Muscle layer of colon (tissue), 2 donors: ENCODE results near the gene MUC2.
"Not testable (repeated sequence)": the region's sequence is repeated elsewhere in the genome, so short reads cannot be mapped to it uniquely, and the experiment has no call there.

ENCODE experiments used
- H3K27ac ChIP-seq: one replicate; pipeline ENCODE4 v1.7.0; 2013; ENCODE audit warnings: low read depth, mild to moderate bottlenecking, low read length, moderate library complexity
- H3K27me3 ChIP-seq, 2 donors: one replicate each; pipeline ENCODE4 v1.7.0; 2013; ENCODE audit warnings: low read length in 2 of 2, mild to moderate bottlenecking in 2 of 2; ENCODE audit not compliant: insufficient read depth in 2 of 2, control insufficient read depth in 1 of 2
- H3K36me3 ChIP-seq: one replicate; pipeline ENCODE4 v1.7.0; 2013; ENCODE audit warnings: mild to moderate bottlenecking, low read length; ENCODE audit not compliant: insufficient read depth
- H3K4me1 ChIP-seq: one replicate; pipeline ENCODE4 v1.7.0; 2013; ENCODE audit warnings: mild to moderate bottlenecking, low read length; ENCODE audit not compliant: insufficient read depth
- H3K4me3 ChIP-seq, 2 donors: one replicate each; pipeline ENCODE4 v1.7.0; 2013; ENCODE audit warnings: low read length in 2 of 2, low read depth in 1 of 2, mild to moderate bottlenecking in 1 of 2, moderate library complexity in 1 of 2
- H3K9ac ChIP-seq: one replicate; pipeline ENCODE4 v1.7.0; 2013; ENCODE audit warnings: low read length
- H3K9me3 ChIP-seq: one replicate; pipeline ENCODE4 v1.7.0; 2013; ENCODE audit warnings: mild to moderate bottlenecking, low read length
- donor health status: abdominal sarcoma.
- donor health status: Adenocarcinoma of cecum.

The MUC2 gene

GRCh38 chr11:1109101-1109917 is 34.6 kb downstream of the MUC2 start:
- no peak overlapping the region for H3K9ac ChIP-seq
- no peak overlapping the region for H3K4me3 ChIP-seq
- no peaks in the 10 kb centered on the region for H3K9me3 ChIP-seq
- no peaks in the 10 kb centered on the region for H3K4me1 ChIP-seq
- H3K27me3 ChIP-seq = peaks cover 0 to 14% of the 10 kb centered on the region in 2 donors
- H3K36me3 ChIP-seq = no peaks in the 10 kb centered on the region
- H3K27ac ChIP-seq = no peak overlapping the region

GRCh38 chr11:1109918-1110705 is 35.4 kb downstream of the MUC2 start:
- peaks cover 0 to 14% of the 10 kb centered on the region in 2 donors for H3K27me3 ChIP-seq
- H3K9ac ChIP-seq = no peak overlapping the region
- H3K9me3 ChIP-seq = no peaks in the 10 kb centered on the region
- H3K4me1 ChIP-seq = no peaks in the 10 kb centered on the region
- H3K36me3 ChIP-seq = no peaks in the 10 kb centered on the region
- no peak overlapping the region for H3K4me3 ChIP-seq
- H3K27ac ChIP-seq = no peak overlapping the region

GRCh38 chr11:1111545-1112212 is 37.0 kb downstream of the MUC2 start:
- no peaks in the 10 kb centered on the region for H3K4me1 ChIP-seq
- H3K27me3 ChIP-seq = peaks cover 0 to 14% of the 10 kb centered on the region in 2 donors
- H3K27ac ChIP-seq = no peak overlapping the region
- no peak overlapping the region for H3K9ac ChIP-seq
- H3K9me3 ChIP-seq = no peaks in the 10 kb centered on the region
- no peak overlapping the region for H3K4me3 ChIP-seq
- H3K36me3 ChIP-seq = no peaks in the 10 kb centered on the region

- Histone ChIP-seq H3K27ac (no peak overlapping the region), H3K9ac (no peak overlapping the region)
Observed at GRCh38 chr11:1112351-1113191, 37.9 kb downstream of the MUC2 start.

GRCh38 chr11:1113405-1114201 is 38.9 kb downstream of the MUC2 start:
- Histone ChIP-seq H3K9ac (no peak overlapping the region), H3K4me1 (no peaks in the 10 kb centered on the region), H3K4me3 (no peak overlapping the region), H3K27me3 (peaks cover 0 to 10% of the 10 kb centered on the region in 2 donors), H3K27ac (no peak overlapping the region), H3K9me3 (no peaks in the 10 kb centered on the region), H3K36me3 (no peaks in the 10 kb centered on the region)

More at GRCh38 chr11:1112351-1113191, 37.9 kb downstream of the MUC2 start:
- H3K4me3 ChIP-seq = no peak overlapping the region
- no peaks in the 10 kb centered on the region for H3K9me3 ChIP-seq
- peaks cover 0 to 10% of the 10 kb centered on the region in 2 donors for H3K27me3 ChIP-seq
- H3K4me1 ChIP-seq = no peaks in the 10 kb centered on the region
- H3K36me3 ChIP-seq = no peaks in the 10 kb centered on the region

GRCh38 chr11:1115292-1115691 is 40.6 kb downstream of the MUC2 start:
- not testable (repeated sequence) for H3K36me3 ChIP-seq, H3K4me3 ChIP-seq, H3K9me3 ChIP-seq, H3K9ac ChIP-seq, H3K4me1 ChIP-seq, H3K27ac ChIP-seq
- H3K27me3 ChIP-seq = peaks cover 0 to 11% of the 10 kb centered on the region in 2 donors

GRCh38 chr11:1116104-1116503 is 41.4 kb downstream of the MUC2 start:
- Histone ChIP-seq H3K36me3 (no peaks in the 10 kb centered on the region), H3K4me1 (no peaks in the 10 kb centered on the region), H3K27ac (no peak overlapping the region), H3K9ac (no peak overlapping the region), H3K27me3 (peaks cover 0 to 19% of the 10 kb centered on the region in 2 donors), H3K4me3 (no peak overlapping the region), H3K9me3 (no peaks in the 10 kb centered on the region)

GRCh38 chr11:1116666-1117390 is 42.2 kb downstream of the MUC2 start:
- Histone ChIP-seq H3K9me3 (no peaks in the 10 kb centered on the region), H3K36me3 (no peaks in the 10 kb centered on the region), H3K9ac (no peak overlapping the region), H3K4me1 (no peaks in the 10 kb centered on the region), H3K27ac (no peak overlapping the region), H3K4me3 (no peak overlapping the region), H3K27me3 (peaks cover 0 to 26% of the 10 kb centered on the region in 2 donors)

GRCh38 chr11:1117992-1118391 is 43.3 kb downstream of the MUC2 start:
- Histone ChIP-seq H3K36me3 (no peaks in the 10 kb centered on the region), H3K4me1 (no peaks in the 10 kb centered on the region), H3K9me3 (no peaks in the 10 kb centered on the region), H3K9ac (no peak overlapping the region), H3K27me3 (peaks cover 0 to 29% of the 10 kb centered on the region in 2 donors), H3K4me3 (no peak overlapping the region), H3K27ac (no peak overlapping the region)
